RWPE1 (cell line): ENCODE results near the gene RAB39B.

ENCODE experiments used
- CTCF ChIA-PET: fragments of 350-600 bp; sonication (Branson Sonifier 250); formaldehyde crosslinking; extraction: SDS; loops from one replicate; lab custom pipeline; 2021; lab: Yijun Ruan, JAX
- POLR2A ChIA-PET: fragments of 400-600 bp; formaldehyde crosslinking; extraction: SDS; loops from one replicate; lab custom pipeline; 2020; ENCODE audit warnings: antibody characterized with exemption; ENCODE audit not compliant: low non-redundant PET; lab: Yijun Ruan, JAX
- DNase-seq: peaks from one replicate; pipeline ENCODE4 v3.0.0; 2012; ENCODE audit warnings: low spot score
- H3K27ac ChIP-seq: fragments of 450-650 bp; 2 replicates; pipeline ENCODE4 v1.5.1; 2017
- TF ChIP-seq, protein P1 (sequence below): fragments of 450-650 bp; conservative IDR thresholded peaks from 2 replicates; pipeline ENCODE4 v1.5.1; 2017; ENCODE audit warnings: low read depth, mild to moderate bottlenecking

The RAB39B gene

DNA sequence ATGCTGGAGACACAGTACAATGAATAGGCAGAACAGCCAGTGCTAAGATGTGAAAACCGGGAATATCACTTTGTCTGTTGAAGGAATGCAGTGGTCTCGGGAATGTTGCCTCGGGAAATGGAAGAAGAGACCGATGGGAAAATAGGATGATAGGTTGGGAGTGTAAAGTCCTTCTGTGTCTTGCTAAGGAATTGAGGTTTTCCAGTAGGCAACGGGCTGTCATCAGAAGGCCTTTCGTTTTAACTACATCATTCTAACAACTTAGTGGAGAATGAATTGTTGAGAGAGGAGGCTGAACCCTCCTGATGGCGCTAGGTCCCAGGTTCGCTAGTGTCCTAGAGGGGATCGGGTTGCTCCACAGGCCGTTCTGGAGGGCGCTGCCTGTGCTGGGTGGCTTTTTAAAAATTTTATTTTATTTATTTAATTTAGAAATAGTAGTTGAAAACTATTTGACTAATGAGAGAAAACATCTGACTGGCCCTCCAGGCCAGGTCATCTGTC, 47.3 kb downstream of the RAB39B start:
- TF ChIP-seq, protein P1, sequence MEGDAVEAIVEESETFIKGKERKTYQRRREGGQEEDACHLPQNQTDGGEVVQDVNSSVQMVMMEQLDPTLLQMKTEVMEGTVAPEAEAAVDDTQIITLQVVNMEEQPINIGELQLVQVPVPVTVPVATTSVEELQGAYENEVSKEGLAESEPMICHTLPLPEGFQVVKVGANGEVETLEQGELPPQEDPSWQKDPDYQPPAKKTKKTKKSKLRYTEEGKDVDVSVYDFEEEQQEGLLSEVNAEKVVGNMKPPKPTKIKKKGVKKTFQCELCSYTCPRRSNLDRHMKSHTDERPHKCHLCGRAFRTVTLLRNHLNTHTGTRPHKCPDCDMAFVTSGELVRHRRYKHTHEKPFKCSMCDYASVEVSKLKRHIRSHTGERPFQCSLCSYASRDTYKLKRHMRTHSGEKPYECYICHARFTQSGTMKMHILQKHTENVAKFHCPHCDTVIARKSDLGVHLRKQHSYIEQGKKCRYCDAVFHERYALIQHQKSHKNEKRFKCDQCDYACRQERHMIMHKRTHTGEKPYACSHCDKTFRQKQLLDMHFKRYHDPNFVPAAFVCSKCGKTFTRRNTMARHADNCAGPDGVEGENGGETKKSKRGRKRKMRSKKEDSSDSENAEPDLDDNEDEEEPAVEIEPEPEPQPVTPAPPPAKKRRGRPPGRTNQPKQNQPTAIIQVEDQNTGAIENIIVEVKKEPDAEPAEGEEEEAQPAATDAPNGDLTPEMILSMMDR = no peak; the same call in none of the 2 replicates
- no peak for DNase-seq
- H3K27ac ChIP-seq = peak overlapping the region; percentile 81
- CTCF ChIA-PET = interaction anchor here (0.6 to 1.6 kb wide), 6 partner anchors 9 to 299 kb away, joined by 3 to 6 read pairs (median 4); no protein-coding TSS in a partner anchor
- POLR2A ChIA-PET = no interaction called here

DNA sequence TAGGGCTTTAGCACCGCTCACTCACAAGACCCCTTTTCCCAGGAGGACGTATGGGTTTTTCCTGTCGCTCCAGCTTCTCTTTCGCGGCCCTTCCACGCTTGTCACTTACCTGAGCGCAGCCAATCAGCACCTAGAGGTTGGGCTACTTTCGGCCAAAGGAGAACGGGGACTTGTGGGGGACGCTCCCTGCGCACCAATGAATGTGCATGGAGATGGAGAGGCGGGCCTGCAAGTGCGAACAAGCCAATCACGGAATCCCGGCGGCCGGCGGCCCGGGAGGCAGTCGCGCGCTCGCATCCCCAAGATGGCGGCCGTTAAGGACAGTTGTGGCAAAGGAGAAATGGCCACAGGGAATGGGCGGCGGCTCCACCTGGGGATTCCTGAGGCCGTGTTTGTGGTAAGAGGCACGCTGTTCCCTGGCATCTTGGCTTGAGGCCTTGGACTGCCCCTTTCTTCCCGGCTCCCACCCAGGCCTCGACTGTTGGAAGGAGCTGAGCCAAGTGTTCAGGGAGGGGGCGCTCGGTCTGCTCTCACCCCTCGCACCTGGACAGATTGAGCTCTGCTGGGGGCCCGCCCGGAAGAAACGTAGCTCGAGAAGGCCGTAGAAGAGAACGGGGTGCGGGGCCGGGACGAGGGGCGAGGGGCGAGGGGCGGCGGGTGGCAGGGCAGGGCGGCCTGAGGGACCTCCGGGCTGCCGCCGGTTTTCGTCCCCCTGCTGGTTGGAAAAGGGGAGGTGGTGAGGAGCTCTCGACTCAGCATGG, 47.9 kb downstream of the RAB39B start, which contains the start of gene VBP1:
Gene VBP1 (plus strand): TSS at position 282 of the 761 bp plus-strand sequence. CDS start 23 bp downstream, at position 305.
- peak; percentile 89 for DNase-seq
- POLR2A ChIA-PET = no interaction called here
- peak within 1 kb of the TSS; percentile 81 for H3K27ac ChIP-seq
- CTCF ChIA-PET = interaction anchor here (0.6 to 1.6 kb wide), 6 partner anchors 9 to 299 kb away, joined by 3 to 6 read pairs (median 4); no protein-coding TSS in a partner anchor
- TF ChIP-seq, protein P1 = peak; percentile 48

DNA sequence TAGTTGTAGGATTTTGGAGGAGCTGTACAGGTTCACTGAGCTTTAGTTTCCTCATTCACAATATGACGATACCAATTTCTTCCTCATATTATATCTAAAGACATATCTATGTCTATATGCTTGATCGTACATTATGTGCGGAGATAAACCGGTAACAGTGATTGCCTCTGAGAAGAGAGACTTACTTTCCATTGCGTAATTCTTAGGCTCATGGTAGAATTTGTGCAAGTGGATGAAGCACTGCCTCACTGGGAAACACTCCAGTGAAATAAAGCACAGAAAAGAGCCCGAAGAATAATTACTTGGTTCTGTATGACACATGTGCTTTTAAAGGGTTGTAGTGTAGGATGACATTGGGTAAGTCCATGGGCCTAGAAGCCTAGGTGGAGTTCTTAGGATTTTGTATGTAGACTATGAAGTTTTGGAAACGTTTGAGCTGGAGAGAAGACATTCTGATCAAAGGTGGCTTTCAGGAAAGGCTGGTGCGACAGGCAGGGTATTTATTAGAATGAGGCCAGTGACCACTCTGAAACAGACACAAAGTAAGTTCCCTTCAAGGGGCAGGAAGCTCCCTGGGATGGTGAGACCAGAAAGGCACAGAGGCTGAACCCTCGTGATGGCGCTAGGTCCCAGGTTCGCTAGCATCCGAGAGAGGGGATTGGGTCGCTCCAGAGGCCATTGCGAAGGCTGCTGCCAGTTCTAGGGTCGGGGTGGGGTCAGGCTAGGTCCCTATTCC, 48.7 kb downstream of the RAB39B start:
- CTCF ChIA-PET = interaction anchor here (1.0 kb wide), 1 partner anchor 298 kb away, joined by 3 read pairs; no protein-coding TSS in a partner anchor
- TF ChIP-seq, protein P1 = no peak
- peak overlapping the region; percentile 81 for H3K27ac ChIP-seq
- no peak for DNase-seq
- POLR2A ChIA-PET = no interaction called here

DNA sequence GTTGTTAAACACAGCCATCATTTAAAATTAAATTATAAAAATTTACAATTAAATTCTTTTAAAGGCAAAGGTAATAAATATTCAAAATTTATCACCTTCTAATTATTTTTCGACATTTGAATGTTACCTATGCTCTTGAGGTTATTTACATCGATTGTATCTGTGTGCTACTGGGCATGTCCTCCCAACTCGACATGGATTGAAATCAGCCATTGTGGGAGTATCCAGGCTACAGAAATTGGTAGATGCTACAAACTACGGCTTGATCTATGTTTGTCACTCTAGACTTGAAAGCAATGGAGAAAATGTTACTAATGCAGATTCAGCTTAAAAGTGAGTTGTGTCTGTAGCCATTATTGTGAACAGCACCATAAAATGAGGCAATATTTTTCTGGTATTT, 50.6 kb downstream of the RAB39B start:
- no peak overlapping the region for H3K27ac ChIP-seq
- TF ChIP-seq, protein P1 = no peak
- CTCF ChIA-PET = no interaction called here
- no peak for DNase-seq
- POLR2A ChIA-PET = no interaction called here

DNA sequence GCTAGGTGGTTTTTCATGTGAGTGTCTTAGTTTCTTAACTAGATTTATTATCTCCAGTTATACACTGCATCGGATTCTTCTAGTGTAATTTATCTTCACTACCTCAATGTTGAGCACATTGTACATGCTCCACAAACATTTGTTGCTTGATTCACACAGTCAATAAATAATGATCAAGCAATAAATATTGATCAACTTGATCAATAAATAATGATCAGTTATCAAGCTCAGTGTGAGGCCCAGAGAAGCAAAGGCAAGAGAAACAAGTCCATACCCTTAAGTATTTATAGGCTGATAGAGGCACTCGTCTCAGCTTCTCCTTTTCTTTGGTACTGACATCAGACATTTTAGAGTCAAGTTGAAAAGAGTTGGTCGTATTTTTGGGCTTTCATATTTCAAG, 53.1 kb downstream of the RAB39B start:
- CTCF ChIA-PET = interaction anchor here (0.6 kb wide), 1 partner anchor 158 kb away, joined by 4 read pairs; no protein-coding TSS in a partner anchor
- POLR2A ChIA-PET = no interaction called here
- TF ChIP-seq, protein P1 = no peak
- H3K27ac ChIP-seq = no peak overlapping the region
- DNase-seq = no peak
